ENCODE measurements around the gene FABP1. TPM values are rescaled to one million over a fixed set of nuclear protein-coding genes. Genes with fewer than 3 reads are reported as not detected.

Gene FABP1
- total RNA-seq, 4 donors from 2014 or later, result 0.41 to 11.6 (median 5.2) TPM

- Histone ChIP-seq H3K36me3 (peaks cover 0 to 3% of the 10 kb centered on the region in 2 donors), H3K27ac (peak overlapping the region; percentile 43 to 98 (median 70)), H3K4me3 (no peak overlapping the region), H3K9me3 (no peaks in the 10 kb centered on the region), H3K4me1 (peaks cover 38 to 45% of the 10 kb centered on the region in 2 donors), H3K27me3 (no peaks in the 10 kb centered on the region)
- intact Hi-C loops (cut with DNase I; ENCODE audit: low total_unique reads) (no loop called here), in situ Hi-C loops (cut with MboI; ENCODE audit: low sequenced_read_pairs in 4 of 4) (no loop called here)
- no peak for TF ChIP-seq POLR2A (IDR thresholded peaks at IDR 0.05)
- no peak for TF ChIP-seq CTCF (IDR thresholded peaks at IDR 0.05 in 4 of 5, conservative IDR thresholded peaks at IDR 0.05 in 1 of 5)
- DNase-seq, result peak in 1 of 2 donors; percentile 37
- peak in 1 of 2 donors; percentile 59 for ATAC-seq
Measured at GRCh38 chr2:88077080-88077479, 50.8 kb downstream of the FABP1 start.

- intact Hi-C loops (cut with DNase I; ENCODE audit: low total_unique reads), result no loop called here
- Histone ChIP-seq H3K4me3 (no peak overlapping the region), H3K27me3 (no peaks in the 10 kb centered on the region), H3K9me3 (no peaks in the 10 kb centered on the region), H3K36me3 (peaks cover 0 to 3% of the 10 kb centered on the region in 2 donors), H3K4me1 (peaks cover 36 to 46% of the 10 kb centered on the region in 2 donors), H3K27ac (peak overlapping the region; percentile 44 to 98 (median 71))
- DNase-seq, result no peak
- peak in 1 of 2 donors; percentile 49 for ATAC-seq
- in situ Hi-C loops (cut with MboI; ENCODE audit: low sequenced_read_pairs in 4 of 4), result loop anchor here in 1 of 4 donors (25.0 kb wide), 1 partner anchor 587 kb away; no protein-coding TSS in a partner anchor
- no peak for TF ChIP-seq CTCF (IDR thresholded peaks at IDR 0.05 in 4 of 5, conservative IDR thresholded peaks at IDR 0.05 in 1 of 5)
- no peak for TF ChIP-seq POLR2A (IDR thresholded peaks at IDR 0.05)
Measured at GRCh38 chr2:88074854-88075292, 53.0 kb downstream of the FABP1 start.

GRCh38 chr2:88074150-88074549, 53.7 kb downstream of the FABP1 start:
- no peaks in the 10 kb centered on the region for H3K9me3 ChIP-seq
- H3K27ac ChIP-seq, result peak overlapping the region; percentile 44 to 98 (median 71)
- in situ Hi-C loops (cut with MboI; ENCODE audit: low sequenced_read_pairs in 4 of 4), result loop anchor here in 1 of 4 donors (25.0 kb wide), 1 partner anchor 588 kb away; no protein-coding TSS in a partner anchor
- TF ChIP-seq CTCF (IDR thresholded peaks at IDR 0.05 in 4 of 5, conservative IDR thresholded peaks at IDR 0.05 in 1 of 5), result no peak
- TF ChIP-seq POLR2A (IDR thresholded peaks at IDR 0.05), result no peak
- H3K4me1 ChIP-seq, result peaks cover 36 to 43% of the 10 kb centered on the region in 2 donors
- ATAC-seq (no peak), DNase-seq (no peak)
- H3K4me3 ChIP-seq, result no peak overlapping the region
- H3K36me3 ChIP-seq, result peaks cover 0 to 3% of the 10 kb centered on the region in 2 donors
- intact Hi-C loops (cut with DNase I; ENCODE audit: low total_unique reads), result no loop called here
- H3K27me3 ChIP-seq, result no peaks in the 10 kb centered on the region

Small RNAs within 50 kb of the gene (microRNA-seq; reads per million reads assigned to microRNA genes)
- 0 reads per million in 2 donors for gene MIR4780 (ENCODE audit: borderline replicate concordance in 2 of 2)

Other genes starting within 250 kb of the FABP1 start
- gene RNU2-63P, start 111.5 kb downstream of the FABP1 start, total RNA-seq, result not detected
- 10 to 100 TPM; 20.0 to 29.5 (median 27.2) TPM for gene KRCC1, start 72.3 kb downstream of the FABP1 start, total RNA-seq
- 100 to 1,000 TPM; 107 to 214 (median 147) TPM for gene SMYD1, start 60.2 kb downstream of the FABP1 start, total RNA-seq
- gene THNSL2, start 42.3 kb upstream of the FABP1 start, total RNA-seq, result 10 to 100 TPM; 11.4 to 77.4 (median 47.1) TPM